Neural cell (in vitro differentiated cells): Measurements from ENCODE around the gene NCDN.

Experiments used
- EP300 ChIP-seq: fragments of 450-650 bp; conservative IDR thresholded peaks from 2 replicates; pipeline ENCODE4 v1.6.1; 2014; ENCODE audit warnings: antibody characterized with exemption, mild to moderate bottlenecking, moderate library complexity; ENCODE audit not compliant: poor library complexity, severe bottlenecking
- MXI1 ChIP-seq: fragments of 450-650 bp; conservative IDR thresholded peaks from 2 replicates; pipeline ENCODE4 v1.6.1; 2014; ENCODE audit warnings: antibody characterized with exemption, mild to moderate bottlenecking; ENCODE audit not compliant: poor library complexity, severe bottlenecking
- POLR2AphosphoS5 ChIP-seq: IDR thresholded peaks from 2 replicates; pipeline ENCODE4 v1.6.1; 2012
- TAF1 ChIP-seq: IDR thresholded peaks from 2 replicates; pipeline ENCODE4 v1.6.1; 2012; ENCODE audit warnings: low read depth
- TF ChIP-seq, protein P1 (sequence below): fragments of 450-650 bp; IDR thresholded peaks from 2 replicates; pipeline ENCODE4 v1.5.1; 2014; ENCODE audit warnings: antibody characterized with exemption, mild to moderate bottlenecking, moderate library complexity; ENCODE audit not compliant: poor library complexity, severe bottlenecking
- TF ChIP-seq, protein P2 (sequence below): IDR thresholded peaks from 2 replicates; pipeline ENCODE4 v1.6.1; 2012; ENCODE audit warnings: borderline replicate concordance

DNA sequence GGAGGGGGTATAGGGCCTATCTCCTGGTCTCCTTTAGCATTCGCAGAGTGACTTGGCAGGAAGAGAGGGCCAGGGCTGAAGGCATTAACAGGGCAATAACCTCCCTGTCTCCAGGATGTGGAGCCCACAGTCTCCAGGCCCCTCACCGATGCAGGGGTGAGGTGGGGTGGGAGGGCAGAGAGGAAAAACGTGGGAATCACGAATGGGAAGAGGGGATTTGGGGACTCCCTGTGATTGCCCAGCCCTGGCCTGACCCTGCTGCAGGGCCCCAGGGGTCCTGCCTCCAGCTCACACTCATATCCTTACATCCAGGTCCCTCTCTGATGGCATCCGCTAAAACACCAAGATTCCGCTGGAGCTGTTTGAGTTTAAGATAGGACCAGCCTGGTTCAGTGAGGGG is 30.1 kb downstream of the NCDN start:
- TF ChIP-seq, protein P1, sequence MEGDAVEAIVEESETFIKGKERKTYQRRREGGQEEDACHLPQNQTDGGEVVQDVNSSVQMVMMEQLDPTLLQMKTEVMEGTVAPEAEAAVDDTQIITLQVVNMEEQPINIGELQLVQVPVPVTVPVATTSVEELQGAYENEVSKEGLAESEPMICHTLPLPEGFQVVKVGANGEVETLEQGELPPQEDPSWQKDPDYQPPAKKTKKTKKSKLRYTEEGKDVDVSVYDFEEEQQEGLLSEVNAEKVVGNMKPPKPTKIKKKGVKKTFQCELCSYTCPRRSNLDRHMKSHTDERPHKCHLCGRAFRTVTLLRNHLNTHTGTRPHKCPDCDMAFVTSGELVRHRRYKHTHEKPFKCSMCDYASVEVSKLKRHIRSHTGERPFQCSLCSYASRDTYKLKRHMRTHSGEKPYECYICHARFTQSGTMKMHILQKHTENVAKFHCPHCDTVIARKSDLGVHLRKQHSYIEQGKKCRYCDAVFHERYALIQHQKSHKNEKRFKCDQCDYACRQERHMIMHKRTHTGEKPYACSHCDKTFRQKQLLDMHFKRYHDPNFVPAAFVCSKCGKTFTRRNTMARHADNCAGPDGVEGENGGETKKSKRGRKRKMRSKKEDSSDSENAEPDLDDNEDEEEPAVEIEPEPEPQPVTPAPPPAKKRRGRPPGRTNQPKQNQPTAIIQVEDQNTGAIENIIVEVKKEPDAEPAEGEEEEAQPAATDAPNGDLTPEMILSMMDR, result no peak
- no peak for TF ChIP-seq POLR2AphosphoS5
- TF ChIP-seq TAF1, result no peak
- TF ChIP-seq, protein P2, sequence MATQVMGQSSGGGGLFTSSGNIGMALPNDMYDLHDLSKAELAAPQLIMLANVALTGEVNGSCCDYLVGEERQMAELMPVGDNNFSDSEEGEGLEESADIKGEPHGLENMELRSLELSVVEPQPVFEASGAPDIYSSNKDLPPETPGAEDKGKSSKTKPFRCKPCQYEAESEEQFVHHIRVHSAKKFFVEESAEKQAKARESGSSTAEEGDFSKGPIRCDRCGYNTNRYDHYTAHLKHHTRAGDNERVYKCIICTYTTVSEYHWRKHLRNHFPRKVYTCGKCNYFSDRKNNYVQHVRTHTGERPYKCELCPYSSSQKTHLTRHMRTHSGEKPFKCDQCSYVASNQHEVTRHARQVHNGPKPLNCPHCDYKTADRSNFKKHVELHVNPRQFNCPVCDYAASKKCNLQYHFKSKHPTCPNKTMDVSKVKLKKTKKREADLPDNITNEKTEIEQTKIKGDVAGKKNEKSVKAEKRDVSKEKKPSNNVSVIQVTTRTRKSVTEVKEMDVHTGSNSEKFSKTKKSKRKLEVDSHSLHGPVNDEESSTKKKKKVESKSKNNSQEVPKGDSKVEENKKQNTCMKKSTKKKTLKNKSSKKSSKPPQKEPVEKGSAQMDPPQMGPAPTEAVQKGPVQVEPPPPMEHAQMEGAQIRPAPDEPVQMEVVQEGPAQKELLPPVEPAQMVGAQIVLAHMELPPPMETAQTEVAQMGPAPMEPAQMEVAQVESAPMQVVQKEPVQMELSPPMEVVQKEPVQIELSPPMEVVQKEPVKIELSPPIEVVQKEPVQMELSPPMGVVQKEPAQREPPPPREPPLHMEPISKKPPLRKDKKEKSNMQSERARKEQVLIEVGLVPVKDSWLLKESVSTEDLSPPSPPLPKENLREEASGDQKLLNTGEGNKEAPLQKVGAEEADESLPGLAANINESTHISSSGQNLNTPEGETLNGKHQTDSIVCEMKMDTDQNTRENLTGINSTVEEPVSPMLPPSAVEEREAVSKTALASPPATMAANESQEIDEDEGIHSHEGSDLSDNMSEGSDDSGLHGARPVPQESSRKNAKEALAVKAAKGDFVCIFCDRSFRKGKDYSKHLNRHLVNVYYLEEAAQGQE, result no peak
- TF ChIP-seq EP300, result no peak
- TF ChIP-seq MXI1, result no peak
